GM23338 (cell line): ENCODE data around the gene WDR20. TPM values are rescaled to one million over a fixed set of nuclear protein-coding genes. Genes with fewer than 3 reads are reported as not detected.

Experiments
- CREB1 ChIP-seq: fragments of 250-450 bp; sonication (Bioruptor Pico); IDR thresholded peaks from 2 replicates; pipeline ENCODE4 v1.5.0; 2020; ENCODE audit warnings: low read depth, mild to moderate bottlenecking, moderate library complexity
- EZH2 ChIP-seq: fragments of 200-600 bp; sonication (generic); IDR thresholded peaks from one replicate; pipeline ENCODE4 v1.8.0; 2017; ENCODE audit warnings: antibody characterized with exemption, mild to moderate bottlenecking, low read depth; ENCODE audit not compliant: unreplicated experiment
- EZH2phosphoT487 ChIP-seq: fragments of 200-600 bp; sonication (generic); IDR thresholded peaks from one replicate; pipeline ENCODE4 v1.8.1; 2018; ENCODE audit warnings: antibody characterized with exemption; ENCODE audit not compliant: unreplicated experiment
- JUNB ChIP-seq: IDR thresholded peaks from one replicate; pipeline ENCODE4 v1.6.1; 2016; ENCODE audit warnings: antibody characterized with exemption; ENCODE audit not compliant: unreplicated experiment
- NANOG ChIP-seq: IDR thresholded peaks from 2 replicates; pipeline ENCODE4 v1.6.1; 2016; ENCODE audit warnings: antibody characterized with exemption, borderline replicate concordance
- POLR2AphosphoS5 ChIP-seq: IDR thresholded peaks from 2 replicates; pipeline ENCODE4 v1.6.1; 2016; ENCODE audit warnings: antibody characterized with exemption, low read depth
- ZNF114 ChIP-seq: fragments of 250-450 bp; sonication (Bioruptor Pico); IDR thresholded peaks from 2 replicates; pipeline ENCODE4 v1.5.0; 2020; ENCODE audit warnings: mild to moderate bottlenecking, moderate library complexity
- polyA plus RNA-seq: library from polyadenylated mRNA; unstranded; fragments of >200 nt; fragmentation: Nextera tagmentation; extraction: Ambion mirVana; gene quantifications from 2 replicates; pipeline ENCODE4 v1.2.1, GENCODE V29; 2016
- total RNA-seq: library from RNA; depleted of rRNA; stranded (reverse); fragments of >200 nt; shearing (Covaris generic); gene quantifications from 2 replicates; pipeline ENCODE4 v1.2.3, GENCODE V29; 2014
- TF ChIP-seq, protein P1 (sequence below): fragments of 250-450 bp; sonication (Bioruptor Pico); IDR thresholded peaks from 2 replicates; pipeline ENCODE4 v1.5.0; 2020; ENCODE audit warnings: mild to moderate bottlenecking, moderate library complexity
- TF ChIP-seq, protein P2 (sequence below): IDR thresholded peaks from 2 replicates; pipeline ENCODE4 v1.6.1; 2016; ENCODE audit warnings: antibody characterized with exemption
- TF ChIP-seq, protein P3 (sequence below), 2 experiments: fragments of 200-600 bp in 1 of 2; sonication (generic) in 1 of 2; conservative IDR thresholded peaks; 2 replicates each; pipeline versions ENCODE4 v1.5.1 to v1.6.1; 2016 to 2017; ENCODE audit warnings: antibody characterized with exemption in 2 of 2, low read depth in 2 of 2, mild to moderate bottlenecking in 2 of 2, moderate library complexity in 1 of 2

WDR20 gene
- total and polyA plus RNA-seq, 2 experiments from 2014 or later = 17.9 to 21.0 TPM

DNA sequence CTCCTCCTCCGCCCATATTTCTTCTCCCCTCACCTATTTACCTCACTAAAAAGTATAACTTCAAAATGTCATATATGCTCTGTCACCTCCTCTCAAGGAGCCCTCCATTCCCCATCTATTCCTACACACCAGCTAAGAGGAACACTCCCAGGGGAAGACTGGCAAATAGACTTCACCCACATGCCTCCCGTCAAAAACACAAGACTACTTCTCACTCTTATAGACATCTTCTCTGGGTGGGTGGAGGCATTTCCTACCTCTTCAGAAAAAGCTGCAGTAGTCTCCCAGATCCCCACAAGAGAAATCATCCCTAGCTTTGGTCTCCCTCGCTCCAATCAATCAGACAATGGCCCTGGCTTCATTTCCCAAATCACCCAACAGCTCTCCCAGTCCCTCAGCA, 99.1 kb downstream of the WDR20 start (continued):
- TF ChIP-seq, protein P1, sequence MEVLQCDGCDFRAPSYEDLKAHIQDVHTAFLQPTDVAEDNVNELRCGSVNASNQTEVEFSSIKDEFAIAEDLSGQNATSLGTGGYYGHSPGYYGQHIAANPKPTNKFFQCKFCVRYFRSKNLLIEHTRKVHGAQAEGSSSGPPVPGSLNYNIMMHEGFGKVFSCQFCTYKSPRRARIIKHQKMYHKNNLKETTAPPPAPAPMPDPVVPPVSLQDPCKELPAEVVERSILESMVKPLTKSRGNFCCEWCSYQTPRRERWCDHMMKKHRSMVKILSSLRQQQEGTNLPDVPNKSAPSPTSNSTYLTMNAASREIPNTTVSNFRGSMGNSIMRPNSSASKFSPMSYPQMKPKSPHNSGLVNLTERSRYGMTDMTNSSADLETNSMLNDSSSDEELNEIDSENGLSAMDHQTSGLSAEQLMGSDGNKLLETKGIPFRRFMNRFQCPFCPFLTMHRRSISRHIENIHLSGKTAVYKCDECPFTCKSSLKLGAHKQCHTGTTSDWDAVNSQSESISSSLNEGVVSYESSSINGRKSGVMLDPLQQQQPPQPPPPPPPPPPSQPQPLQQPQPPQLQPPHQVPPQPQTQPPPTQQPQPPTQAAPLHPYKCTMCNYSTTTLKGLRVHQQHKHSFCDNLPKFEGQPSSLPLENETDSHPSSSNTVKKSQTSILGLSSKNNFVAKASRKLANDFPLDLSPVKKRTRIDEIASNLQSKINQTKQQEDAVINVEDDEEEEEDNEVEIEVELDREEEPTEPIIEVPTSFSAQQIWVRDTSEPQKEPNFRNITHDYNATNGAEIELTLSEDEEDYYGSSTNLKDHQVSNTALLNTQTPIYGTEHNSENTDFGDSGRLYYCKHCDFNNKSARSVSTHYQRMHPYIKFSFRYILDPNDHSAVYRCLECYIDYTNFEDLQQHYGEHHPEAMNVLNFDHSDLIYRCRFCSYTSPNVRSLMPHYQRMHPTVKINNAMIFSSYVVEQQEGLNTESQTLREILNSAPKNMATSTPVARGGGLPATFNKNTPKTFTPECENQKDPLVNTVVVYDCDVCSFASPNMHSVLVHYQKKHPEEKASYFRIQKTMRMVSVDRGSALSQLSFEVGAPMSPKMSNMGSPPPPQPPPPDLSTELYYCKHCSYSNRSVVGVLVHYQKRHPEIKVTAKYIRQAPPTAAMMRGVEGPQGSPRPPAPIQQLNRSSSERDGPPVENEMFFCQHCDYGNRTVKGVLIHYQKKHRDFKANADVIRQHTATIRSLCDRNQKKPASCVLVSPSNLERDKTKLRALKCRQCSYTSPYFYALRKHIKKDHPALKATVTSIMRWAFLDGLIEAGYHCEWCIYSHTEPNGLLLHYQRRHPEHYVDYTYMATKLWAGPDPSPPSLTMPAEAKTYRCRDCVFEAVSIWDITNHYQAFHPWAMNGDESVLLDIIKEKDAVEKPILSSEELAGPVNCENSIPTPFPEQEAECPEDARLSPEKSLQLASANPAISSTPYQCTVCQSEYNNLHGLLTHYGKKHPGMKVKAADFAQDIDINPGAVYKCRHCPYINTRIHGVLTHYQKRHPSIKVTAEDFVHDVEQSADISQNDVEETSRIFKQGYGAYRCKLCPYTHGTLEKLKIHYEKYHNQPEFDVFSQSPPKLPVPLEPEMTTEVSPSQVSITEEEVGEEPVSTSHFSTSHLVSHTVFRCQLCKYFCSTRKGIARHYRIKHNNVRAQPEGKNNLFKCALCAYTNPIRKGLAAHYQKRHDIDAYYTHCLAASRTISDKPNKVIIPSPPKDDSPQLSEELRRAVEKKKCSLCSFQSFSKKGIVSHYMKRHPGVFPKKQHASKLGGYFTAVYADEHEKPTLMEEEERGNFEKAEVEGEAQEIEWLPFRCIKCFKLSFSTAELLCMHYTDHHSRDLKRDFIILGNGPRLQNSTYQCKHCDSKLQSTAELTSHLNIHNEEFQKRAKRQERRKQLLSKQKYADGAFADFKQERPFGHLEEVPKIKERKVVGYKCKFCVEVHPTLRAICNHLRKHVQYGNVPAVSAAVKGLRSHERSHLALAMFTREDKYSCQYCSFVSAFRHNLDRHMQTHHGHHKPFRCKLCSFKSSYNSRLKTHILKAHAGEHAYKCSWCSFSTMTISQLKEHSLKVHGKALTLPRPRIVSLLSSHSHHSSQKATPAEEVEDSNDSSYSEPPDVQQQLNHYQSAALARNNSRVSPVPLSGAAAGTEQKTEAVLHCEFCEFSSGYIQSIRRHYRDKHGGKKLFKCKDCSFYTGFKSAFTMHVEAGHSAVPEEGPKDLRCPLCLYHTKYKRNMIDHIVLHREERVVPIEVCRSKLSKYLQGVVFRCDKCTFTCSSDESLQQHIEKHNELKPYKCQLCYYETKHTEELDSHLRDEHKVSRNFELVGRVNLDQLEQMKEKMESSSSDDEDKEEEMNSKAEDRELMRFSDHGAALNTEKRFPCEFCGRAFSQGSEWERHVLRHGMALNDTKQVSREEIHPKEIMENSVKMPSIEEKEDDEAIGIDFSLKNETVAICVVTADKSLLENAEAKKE (CRISPR knock-in tag) = no peak
- TF ChIP-seq EZH2 (no peak), POLR2AphosphoS5 (no peak), JUNB (no peak), EZH2phosphoT487 (no peak), CREB1 (no peak), NANOG (no peak), ZNF114 (CRISPR knock-in tag) (no peak)
- TF ChIP-seq, protein P2, sequence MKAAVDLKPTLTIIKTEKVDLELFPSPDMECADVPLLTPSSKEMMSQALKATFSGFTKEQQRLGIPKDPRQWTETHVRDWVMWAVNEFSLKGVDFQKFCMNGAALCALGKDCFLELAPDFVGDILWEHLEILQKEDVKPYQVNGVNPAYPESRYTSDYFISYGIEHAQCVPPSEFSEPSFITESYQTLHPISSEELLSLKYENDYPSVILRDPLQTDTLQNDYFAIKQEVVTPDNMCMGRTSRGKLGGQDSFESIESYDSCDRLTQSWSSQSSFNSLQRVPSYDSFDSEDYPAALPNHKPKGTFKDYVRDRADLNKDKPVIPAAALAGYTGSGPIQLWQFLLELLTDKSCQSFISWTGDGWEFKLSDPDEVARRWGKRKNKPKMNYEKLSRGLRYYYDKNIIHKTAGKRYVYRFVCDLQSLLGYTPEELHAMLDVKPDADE = no peak
- TF ChIP-seq, protein P3, sequence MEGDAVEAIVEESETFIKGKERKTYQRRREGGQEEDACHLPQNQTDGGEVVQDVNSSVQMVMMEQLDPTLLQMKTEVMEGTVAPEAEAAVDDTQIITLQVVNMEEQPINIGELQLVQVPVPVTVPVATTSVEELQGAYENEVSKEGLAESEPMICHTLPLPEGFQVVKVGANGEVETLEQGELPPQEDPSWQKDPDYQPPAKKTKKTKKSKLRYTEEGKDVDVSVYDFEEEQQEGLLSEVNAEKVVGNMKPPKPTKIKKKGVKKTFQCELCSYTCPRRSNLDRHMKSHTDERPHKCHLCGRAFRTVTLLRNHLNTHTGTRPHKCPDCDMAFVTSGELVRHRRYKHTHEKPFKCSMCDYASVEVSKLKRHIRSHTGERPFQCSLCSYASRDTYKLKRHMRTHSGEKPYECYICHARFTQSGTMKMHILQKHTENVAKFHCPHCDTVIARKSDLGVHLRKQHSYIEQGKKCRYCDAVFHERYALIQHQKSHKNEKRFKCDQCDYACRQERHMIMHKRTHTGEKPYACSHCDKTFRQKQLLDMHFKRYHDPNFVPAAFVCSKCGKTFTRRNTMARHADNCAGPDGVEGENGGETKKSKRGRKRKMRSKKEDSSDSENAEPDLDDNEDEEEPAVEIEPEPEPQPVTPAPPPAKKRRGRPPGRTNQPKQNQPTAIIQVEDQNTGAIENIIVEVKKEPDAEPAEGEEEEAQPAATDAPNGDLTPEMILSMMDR (conservative IDR thresholded peaks at IDR 0.05; ENCODE audit: low read depth in 2 of 2) = no peak
